ENCODE data around the gene C8G. TPM values are rescaled to one million over a fixed set of nuclear protein-coding genes. Genes with fewer than 3 reads are reported as not detected.
A peak's percentile ranks its signal among the peaks of the same experiment; 100 is the strongest.

Gene C8G
- total and polyA plus RNA-seq, 2 of the 13 experiments (the other 11 are each of a cell fraction or from before 2014, with no cell fraction given), result 4.9 to 12.8 TPM

- TF ChIP-seq ATF7 (IDR thresholded peaks at IDR 0.05) (no peak), ATF7 (CRISPR knock-in tag; IDR thresholded peaks at IDR 0.05) (no peak), ZNF597 (CRISPR knock-in tag; IDR thresholded peaks at IDR 0.05) (no peak), PLSCR1 (CRISPR knock-in tag; IDR thresholded peaks at IDR 0.05; ENCODE audit: borderline replicate concordance) (no peak), ZMAT5 (CRISPR knock-in tag; IDR thresholded peaks at IDR 0.05; ENCODE audit: borderline replicate concordance, low read depth) (no peak), U2AF1 (optimal IDR thresholded peaks at IDR 0.05; ENCODE audit: low read depth, low read length) (no peak), ATF4 (CRISPR knock-in tag; IDR thresholded peaks at IDR 0.05) (no peak), ZBTB7B (CRISPR knock-in tag; IDR thresholded peaks at IDR 0.05) (peak; percentile 82; the same call in 1 of the 2 replicates), TCF7L2 (IDR thresholded peaks at IDR 0.05; ENCODE audit: low read depth, low read length) (no peak), FOXJ3 (CRISPR knock-in tag; IDR thresholded peaks at IDR 0.05; ENCODE audit: borderline replicate concordance) (no peak), STAT5B (CRISPR knock-in tag; IDR thresholded peaks at IDR 0.05) (no peak), TRAFD1 (CRISPR knock-in tag; IDR thresholded peaks at IDR 0.05; ENCODE audit: borderline replicate concordance) (0 out of 2 replicates have a peak, but pooled peaks have one; percentile 73), ZNF407 (CRISPR knock-in tag; IDR thresholded peaks at IDR 0.05; ENCODE audit: not compliant biosample characterization) (peak; percentile 28)
Measured at GRCh38 chr9:136949817-136950655, 5.0 kb downstream of the C8G start (continued).
